Stimulated activated CD8-positive, alpha-beta memory T cell treated with anti-CD3 and anti-CD28 coated beads, Interleukin-7, amount 100 ng/mL, for 1 hour (primary cell): ENCODE results near the gene RELA.

Experiments
- DNase-seq, 2 donors: peaks; one replicate each; pipeline ENCODE4 v3.0.0-alpha.2; 2020; ENCODE audit warnings: low read depth in 2 of 2

RELA gene

DNA sequence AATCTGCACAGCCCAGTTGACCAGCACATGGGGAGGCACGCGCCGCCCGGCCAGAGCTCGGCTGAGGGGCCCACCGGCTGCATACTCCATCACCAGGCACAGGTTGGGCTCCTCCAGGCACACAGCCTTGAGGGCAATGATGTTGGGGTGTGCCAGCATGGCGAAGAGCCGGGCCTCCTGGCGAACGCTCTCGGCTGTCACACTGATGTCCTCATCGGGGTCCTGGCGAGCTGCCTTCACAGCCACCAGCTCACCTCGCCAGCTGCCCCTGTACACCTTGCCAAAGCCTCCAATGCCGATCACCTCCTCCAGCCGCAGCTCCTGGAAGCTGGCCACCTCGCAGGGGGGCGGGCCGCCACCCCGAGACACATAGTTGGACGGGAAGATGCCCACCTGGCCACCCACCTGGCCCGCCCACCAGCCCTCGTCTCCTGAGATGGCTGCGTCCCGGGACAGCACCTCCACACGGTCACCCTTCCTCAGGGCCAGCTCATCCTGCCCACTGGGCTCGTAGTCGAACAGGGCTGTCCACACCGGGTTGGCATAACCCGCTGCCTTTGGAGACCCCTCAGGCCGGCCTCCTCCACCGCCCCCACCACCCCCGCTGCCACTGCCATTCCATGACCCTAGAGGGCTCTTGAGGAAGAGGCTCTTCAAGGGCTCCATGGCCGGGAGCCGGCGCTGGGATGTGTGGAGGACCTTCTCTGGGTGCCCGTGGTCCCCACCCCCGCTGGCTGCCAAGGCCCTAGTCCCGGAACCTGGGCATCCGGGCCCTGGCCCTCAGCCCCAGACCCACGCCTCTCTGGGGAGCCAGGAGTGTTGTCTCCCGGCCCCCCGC lies 49.4 kb downstream of the RELA start:
- no peak for DNase-seq

DNA sequence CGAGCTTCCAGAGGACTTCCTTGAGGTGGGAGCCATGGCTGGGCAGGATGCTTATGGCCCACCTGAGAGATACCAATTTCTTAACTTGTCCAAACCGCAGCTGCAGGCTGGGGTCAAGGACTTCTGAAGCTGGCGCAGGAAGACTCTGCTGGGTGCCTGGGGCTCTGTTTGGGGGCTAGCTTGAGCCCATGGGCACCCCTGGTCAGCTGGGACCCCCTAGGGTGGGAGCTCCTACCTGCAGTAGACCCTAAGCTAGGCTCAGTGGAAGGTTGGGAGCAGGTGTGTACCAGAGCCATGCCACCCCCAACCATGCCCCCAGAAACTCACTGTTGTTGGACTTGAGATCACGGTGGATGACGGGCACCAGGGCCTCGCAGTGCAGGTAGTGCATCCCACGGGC lies 50.0 kb downstream of the RELA start:
- no peak for DNase-seq

DNA sequence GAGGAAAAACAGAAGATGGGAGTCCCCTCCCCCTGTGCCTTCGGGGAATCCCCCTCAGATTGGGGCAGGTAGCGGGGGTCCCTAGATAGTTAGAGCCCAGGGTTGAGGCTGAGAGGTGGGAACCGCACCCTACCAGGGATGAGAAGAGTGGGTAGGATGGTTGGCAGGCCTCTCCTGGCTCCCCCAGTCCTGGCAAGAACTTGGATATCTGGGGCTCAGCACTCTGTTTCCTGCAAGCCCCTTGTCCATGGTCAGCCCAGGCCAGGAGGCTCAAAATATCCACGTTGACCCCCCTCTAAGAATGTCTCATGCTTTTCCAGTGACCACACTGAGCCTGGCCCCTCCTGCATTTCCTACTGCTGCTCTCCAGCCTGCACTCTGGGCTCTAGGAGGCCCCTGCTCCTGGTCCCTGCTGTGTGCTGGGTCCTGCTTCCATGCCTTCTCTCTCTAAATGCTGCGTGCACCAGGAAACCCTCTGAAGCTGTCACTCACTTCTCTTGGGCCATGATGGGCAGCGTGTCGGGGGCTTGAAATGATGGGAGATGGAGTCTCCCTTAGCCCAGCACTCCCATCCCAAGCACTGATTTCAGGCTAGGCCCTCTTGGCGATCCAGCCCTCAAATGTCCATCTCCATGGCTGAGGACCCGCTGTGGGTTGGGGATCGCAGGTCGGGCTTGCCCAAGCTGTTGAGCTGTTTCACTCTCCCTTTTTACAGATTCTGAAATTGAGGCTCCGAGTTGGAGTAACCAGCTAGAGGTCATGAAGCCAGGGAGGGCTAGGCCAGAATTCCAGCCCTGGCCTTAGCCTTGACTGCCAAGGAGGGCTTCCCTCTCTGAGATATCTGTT lies 50.7 kb downstream of the RELA start:
- DNase-seq = no peak

DNA sequence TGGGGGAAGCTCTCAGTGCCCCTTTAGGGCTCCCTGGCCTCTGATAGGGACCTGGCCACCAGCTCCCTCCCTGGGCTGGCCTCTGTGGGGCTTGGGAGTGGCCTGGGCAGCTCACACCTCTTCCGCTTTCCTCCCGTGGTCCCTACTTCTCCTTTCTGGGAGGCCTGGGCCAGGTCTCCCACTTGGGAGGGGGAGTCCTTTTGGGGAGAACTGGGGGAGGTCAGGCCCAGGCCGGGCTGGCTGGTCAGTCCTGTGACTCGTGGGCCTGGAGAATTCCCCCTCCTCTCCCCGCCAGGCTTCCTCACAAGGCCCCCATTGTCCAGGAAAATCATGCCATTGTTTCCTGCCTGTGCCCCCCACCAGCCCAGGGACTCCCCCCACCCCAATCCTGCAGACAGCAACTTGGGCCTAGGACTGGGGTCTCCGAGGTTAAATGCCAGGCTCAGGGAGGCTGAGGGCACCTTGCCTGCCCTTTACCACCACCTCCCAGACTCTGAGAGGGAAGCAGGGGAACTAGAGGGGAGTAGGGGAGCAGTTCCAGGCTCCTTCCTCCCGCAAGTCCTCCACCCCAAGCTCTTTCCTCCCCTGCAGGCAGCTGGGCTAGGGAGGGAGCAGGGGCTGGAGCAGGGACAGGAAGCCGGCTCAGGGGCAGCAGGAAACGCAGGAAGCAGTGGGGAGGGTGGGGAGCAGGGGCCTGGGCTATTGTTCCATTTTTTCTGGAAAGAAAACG lies 51.5 kb downstream of the RELA start:
- no peak for DNase-seq

DNA sequence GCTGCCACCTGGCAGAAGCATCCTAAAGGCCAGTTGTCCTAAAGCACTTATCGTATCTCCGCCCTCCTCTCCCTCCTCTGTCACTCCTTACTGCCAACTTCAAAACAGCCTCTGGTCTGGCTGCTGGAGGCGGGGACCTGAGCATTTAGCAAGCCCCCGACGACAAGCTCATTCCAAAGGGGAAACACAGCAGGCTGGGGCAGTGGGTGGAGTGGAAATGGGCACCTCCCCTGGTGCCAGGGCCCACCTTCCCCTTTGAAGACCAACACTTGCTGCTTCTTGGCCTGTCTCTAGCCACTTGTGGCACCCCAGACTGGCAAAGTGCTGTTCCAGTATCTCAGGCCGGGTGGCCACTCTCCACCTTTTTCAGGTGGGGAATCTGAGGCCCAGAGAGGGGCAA lies 52.3 kb downstream of the RELA start:
- DNase-seq = no peak

DNA sequence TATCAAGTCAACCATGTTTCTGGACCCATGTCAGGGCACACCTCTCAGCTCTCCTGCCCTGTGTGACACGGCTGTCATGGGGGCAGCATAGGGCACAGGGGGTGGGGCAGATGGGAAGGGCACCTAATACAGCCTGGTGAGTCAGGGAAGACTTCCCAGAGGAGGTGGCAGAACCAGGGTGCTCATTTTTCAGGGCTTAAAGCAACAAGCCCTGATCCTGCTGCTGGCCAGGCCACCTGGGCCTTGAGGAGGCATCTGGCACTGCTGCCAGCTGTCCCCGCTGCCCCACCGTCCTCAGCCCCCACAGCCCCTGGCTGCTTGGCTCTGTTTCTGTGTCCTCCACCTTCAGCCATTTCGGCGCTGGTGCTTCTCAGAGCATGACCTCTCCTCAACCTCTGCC lies 53.1 kb downstream of the RELA start:
- DNase-seq = no peak

DNA sequence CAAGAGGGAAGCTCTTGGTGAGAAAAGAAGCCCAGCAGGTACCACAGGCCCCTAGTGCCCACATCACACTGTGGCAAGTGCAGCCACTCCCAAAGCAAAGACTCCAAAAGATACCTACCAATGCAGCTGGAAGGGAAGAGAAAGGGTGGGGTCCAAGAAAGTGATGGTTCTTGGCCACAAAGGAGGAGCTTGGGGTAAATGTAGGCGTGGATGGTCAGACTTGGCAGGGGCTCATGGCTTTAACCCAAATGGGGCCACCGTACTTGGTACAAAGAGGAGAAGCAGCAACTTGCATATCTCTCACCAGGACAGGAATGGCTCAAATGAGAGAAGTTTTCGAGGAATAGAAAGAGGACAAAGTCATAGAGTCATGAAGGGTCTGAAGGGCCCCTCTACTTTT lies 53.5 kb downstream of the RELA start:
- DNase-seq = no peak

DNA sequence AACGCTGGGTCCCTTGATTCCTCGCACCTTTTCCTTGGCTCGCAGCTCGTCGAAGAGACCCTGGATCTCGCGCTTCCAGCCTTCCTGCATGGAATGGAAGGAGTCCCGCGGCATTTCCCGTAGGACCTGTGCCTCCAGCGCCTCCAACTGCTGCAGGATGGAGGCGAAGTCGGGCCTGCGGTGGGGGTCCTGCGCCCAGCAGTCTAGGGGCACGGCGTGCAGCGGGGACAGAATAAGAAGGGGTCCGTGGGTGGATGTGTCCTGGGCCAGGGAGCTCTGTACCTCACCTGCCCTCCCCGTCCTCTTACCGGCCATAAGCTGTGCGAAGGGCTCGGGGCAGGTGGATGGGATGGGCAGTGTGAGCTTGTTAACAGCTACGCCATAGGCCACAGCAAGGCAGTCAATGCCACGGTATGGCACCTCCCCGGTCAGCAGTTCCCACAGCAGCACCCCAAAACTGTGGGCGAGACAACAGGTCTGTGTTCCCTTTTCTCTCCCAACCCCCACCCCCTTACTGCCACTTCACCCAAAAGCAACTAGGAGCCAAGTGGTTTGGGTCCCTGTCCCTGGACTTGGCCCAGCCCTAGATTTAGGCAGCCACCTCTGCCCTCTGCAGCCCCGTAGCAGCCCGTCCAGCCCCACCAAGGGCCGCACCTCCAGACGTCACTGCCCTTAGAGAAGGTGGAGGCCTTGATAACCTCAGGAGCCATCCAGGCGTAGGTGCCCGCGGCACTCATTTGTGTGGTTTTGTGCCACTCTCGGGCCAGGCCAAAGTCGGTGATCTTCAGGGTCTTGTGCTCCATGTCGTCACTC lies 54.9 kb downstream of the RELA start:
- no peak for DNase-seq

DNA sequence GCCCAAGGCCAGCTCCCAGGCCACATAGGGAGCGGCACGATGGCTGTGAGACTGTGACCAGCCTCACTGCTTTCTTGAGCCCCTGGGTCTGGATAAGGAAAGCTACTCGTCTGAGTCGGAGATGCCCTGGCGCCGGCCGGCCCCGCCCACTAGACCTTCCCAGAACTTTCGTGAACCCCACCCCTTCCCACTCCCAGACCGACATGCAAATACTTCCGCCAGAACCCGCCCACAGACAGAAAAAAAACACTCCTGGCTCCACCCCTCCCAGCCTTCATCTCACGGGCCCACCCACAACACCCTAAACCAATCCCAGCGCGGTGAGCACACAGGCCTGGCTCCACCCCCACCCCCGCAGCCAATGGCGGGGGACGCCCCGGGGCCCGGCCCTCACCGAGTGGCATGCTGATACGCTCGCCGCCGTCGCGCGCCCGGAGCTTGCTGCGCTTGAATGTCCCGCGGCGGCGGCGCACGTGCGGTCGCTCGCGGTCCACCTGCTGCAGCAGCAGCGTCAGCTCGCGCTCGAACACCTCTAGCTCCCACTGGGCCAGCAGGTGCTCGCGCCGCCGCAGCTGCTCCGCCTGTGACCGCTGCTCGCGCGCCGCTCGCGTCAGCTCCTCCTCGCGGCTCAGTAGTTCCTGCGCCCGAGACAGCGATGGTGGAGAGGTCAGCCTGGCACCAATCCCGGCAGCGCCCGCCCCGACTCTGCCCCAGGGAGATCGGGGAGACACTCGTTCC lies 55.7 kb downstream of the RELA start:
- DNase-seq = no peak

DNA sequence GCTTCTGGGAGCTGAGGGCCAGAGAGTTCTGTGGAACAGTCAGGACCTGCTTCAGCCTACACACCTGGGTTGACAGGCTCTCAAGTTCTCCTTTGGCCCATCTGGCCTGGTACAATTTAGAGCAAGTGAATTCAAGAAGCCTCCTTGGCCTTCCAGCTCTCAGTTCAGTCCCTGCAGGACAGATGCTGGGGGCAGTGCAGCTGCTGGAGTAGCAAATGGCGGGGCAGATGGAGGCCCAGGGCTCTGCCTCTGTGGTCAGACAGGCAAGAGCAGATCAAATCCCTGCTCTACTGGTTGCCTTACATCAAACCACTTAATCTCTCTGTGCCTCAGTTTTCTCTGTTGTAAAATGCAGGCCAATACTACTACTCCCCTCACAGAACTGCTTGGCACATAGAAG lies 58.5 kb downstream of the RELA start:
- no peak for DNase-seq
